ENCODE results near the gene NPHP1.
"Not testable (repeated sequence)": the region's sequence is repeated elsewhere in the genome, so short reads cannot be mapped to it uniquely, and the experiment has no call there.

NPHP1 gene

GRCh38 chr2:110116033-110116710 is 88.6 kb downstream of the NPHP1 start:
- Histone ChIP-seq H4K5ac (ENCODE audit: low read length) (no peak overlapping the region), H3K4me3 (ENCODE audit: low read length) (no peak overlapping the region), H3K4me1 (ENCODE audit: control insufficient read depth, low read depth, low read length) (peaks cover 4% of the 10 kb centered on the region), H3K4me2 (ENCODE audit: low read length) (peak overlapping the region; percentile 53), H3K79me2 (ENCODE audit: control insufficient read depth, insufficient read depth, low read length) (no peaks in the 10 kb centered on the region), H2BK5ac (ENCODE audit: low read length) (no peak overlapping the region), H4K8ac (ENCODE audit: low read depth, low read length) (no peak overlapping the region), H3K27me3 (ENCODE audit: insufficient read depth, low read length, poor library complexity) (peaks cover 2% of the 10 kb centered on the region), H3K36me3 (ENCODE audit: control insufficient read depth, insufficient read depth, low read length) (no peaks in the 10 kb centered on the region), H2BK120ac (ENCODE audit: low read depth, low read length) (no peak overlapping the region), H2BK15ac (replicated peaks; ENCODE audit: low read depth) (no peak overlapping the region), H3K79me1 (ENCODE audit: low read length) (no peaks in the 10 kb centered on the region), H2AK5ac (ENCODE audit: low read length) (no peak overlapping the region), H3K23ac (ENCODE audit: low read length) (peak overlapping the region; percentile 48), H3K27ac (ENCODE audit: low read depth, low read length) (no peak overlapping the region), H3K4ac (ENCODE audit: low read depth, low read length) (no peak overlapping the region), H3K18ac (ENCODE audit: low read length) (no peak overlapping the region), H3K9ac (ENCODE audit: low read length) (peak overlapping the region; percentile 28), H3K56ac (ENCODE audit: low read length) (peak overlapping the region; percentile 77)
- DNase-seq, result peak; percentile 69
- WGBS (ENCODE audit: extremely low coverage, insufficient coverage, low lambda C conversion rate), result no CpG with 5 or more reads among the region's 8 CpGs

- Histone ChIP-seq H3K4me2 (ENCODE audit: low read length) (peak within 1 kb of the TSS; percentile 53), H3K4ac (ENCODE audit: low read depth, low read length) (no peak within 1 kb of the TSS), H2BK15ac (replicated peaks; ENCODE audit: low read depth) (no peak within 1 kb of the TSS), H3K18ac (ENCODE audit: low read length) (no peak within 1 kb of the TSS), H3K4me1 (ENCODE audit: control insufficient read depth, low read depth, low read length) (peaks cover 4% of the 10 kb centered on the region), H2BK5ac (ENCODE audit: low read length) (no peak within 1 kb of the TSS), H4K5ac (ENCODE audit: low read length) (no peak within 1 kb of the TSS), H2AK5ac (ENCODE audit: low read length) (no peak within 1 kb of the TSS), H3K4me3 (ENCODE audit: low read length) (no peak within 1 kb of the TSS), H3K9ac (ENCODE audit: low read length) (peak within 1 kb of the TSS; percentile 38), H3K79me1 (ENCODE audit: low read length) (no peaks in the 10 kb centered on the region), H4K8ac (ENCODE audit: low read depth, low read length) (no peak within 1 kb of the TSS), H3K56ac (ENCODE audit: low read length) (peak within 1 kb of the TSS; percentile 77), H3K23ac (ENCODE audit: low read length) (peak within 1 kb of the TSS; percentile 48), H3K79me2 (ENCODE audit: control insufficient read depth, insufficient read depth, low read length) (no peaks in the 10 kb centered on the region), H2BK120ac (ENCODE audit: low read depth, low read length) (no peak within 1 kb of the TSS), H3K27ac (ENCODE audit: low read depth, low read length) (no peak within 1 kb of the TSS), H3K36me3 (ENCODE audit: control insufficient read depth, insufficient read depth, low read length) (no peaks in the 10 kb centered on the region), H3K27me3 (ENCODE audit: insufficient read depth, low read length, poor library complexity) (peaks cover 2% of the 10 kb centered on the region)
- DNase-seq, result peak; percentile 51
- no CpG with 5 or more reads among the region's 62 CpGs for WGBS (ENCODE audit: extremely low coverage, insufficient coverage, low lambda C conversion rate)
Measured at GRCh38 chr2:110115291-110116032, 89.4 kb downstream of the NPHP1 start, which contains the start of gene MALL. MALL (minus strand) TSS chr2:110115822; CDS start chr2:110115792, 30 bp downstream.

- no peak overlapping the region for H3K9ac ChIP-seq (ENCODE audit: low read length)
- no peak overlapping the region for H4K8ac ChIP-seq (ENCODE audit: low read depth, low read length)
- no peaks in the 10 kb centered on the region for H3K79me2 ChIP-seq (ENCODE audit: control insufficient read depth, insufficient read depth, low read length)
- no CpG with 5 or more reads among the region's 14 CpGs for WGBS (ENCODE audit: extremely low coverage, insufficient coverage, low lambda C conversion rate)
- H2AK5ac ChIP-seq (ENCODE audit: low read length), result no peak overlapping the region
- H4K5ac ChIP-seq (ENCODE audit: low read length), result no peak overlapping the region
- H3K4me2 ChIP-seq (ENCODE audit: low read length), result no peak overlapping the region
- H3K4me1 ChIP-seq (ENCODE audit: control insufficient read depth, low read depth, low read length), result peaks cover 4% of the 10 kb centered on the region
- H3K18ac ChIP-seq (ENCODE audit: low read length), result no peak overlapping the region
- no peaks in the 10 kb centered on the region for H3K36me3 ChIP-seq (ENCODE audit: control insufficient read depth, insufficient read depth, low read length)
- no peak overlapping the region for H3K4me3 ChIP-seq (ENCODE audit: low read length)
- no peak overlapping the region for H2BK5ac ChIP-seq (ENCODE audit: low read length)
- H3K79me1 ChIP-seq (ENCODE audit: low read length), result no peaks in the 10 kb centered on the region
- H3K27ac ChIP-seq (ENCODE audit: low read depth, low read length), result no peak overlapping the region
- no peak for DNase-seq
- H2BK120ac ChIP-seq (ENCODE audit: low read depth, low read length), result no peak overlapping the region
- H3K23ac ChIP-seq (ENCODE audit: low read length), result no peak overlapping the region
- H3K56ac ChIP-seq (ENCODE audit: low read length), result no peak overlapping the region
- no peak overlapping the region for H2BK15ac ChIP-seq (replicated peaks; ENCODE audit: low read depth)
- no peak overlapping the region for H3K4ac ChIP-seq (ENCODE audit: low read depth, low read length)
- H3K27me3 ChIP-seq (ENCODE audit: insufficient read depth, low read length, poor library complexity), result peaks cover 2% of the 10 kb centered on the region
Measured at GRCh38 chr2:110114831-110115255, 90.0 kb downstream of the NPHP1 start.

GRCh38 chr2:110113961-110114591 is 90.7 kb downstream of the NPHP1 start:
- H4K5ac ChIP-seq (ENCODE audit: low read length), result no peak overlapping the region
- no CpG with 5 or more reads among the region's 8 CpGs for WGBS (ENCODE audit: extremely low coverage, insufficient coverage, low lambda C conversion rate)
- H2AK5ac ChIP-seq (ENCODE audit: low read length), result no peak overlapping the region
- H3K56ac ChIP-seq (ENCODE audit: low read length), result no peak overlapping the region
- H3K4me3 ChIP-seq (ENCODE audit: low read length), result no peak overlapping the region
- no peak overlapping the region for H3K4me2 ChIP-seq (ENCODE audit: low read length)
- no peak overlapping the region for H2BK120ac ChIP-seq (ENCODE audit: low read depth, low read length)
- H3K23ac ChIP-seq (ENCODE audit: low read length), result no peak overlapping the region
- no peaks in the 10 kb centered on the region for H3K79me1 ChIP-seq (ENCODE audit: low read length)
- no peak overlapping the region for H4K8ac ChIP-seq (ENCODE audit: low read depth, low read length)
- no peaks in the 10 kb centered on the region for H3K79me2 ChIP-seq (ENCODE audit: control insufficient read depth, insufficient read depth, low read length)
- no peak overlapping the region for H2BK15ac ChIP-seq (replicated peaks; ENCODE audit: low read depth)
- no peak overlapping the region for H3K4ac ChIP-seq (ENCODE audit: low read depth, low read length)
- H3K36me3 ChIP-seq (ENCODE audit: control insufficient read depth, insufficient read depth, low read length), result no peaks in the 10 kb centered on the region
- H3K18ac ChIP-seq (ENCODE audit: low read length), result no peak overlapping the region
- no peak overlapping the region for H3K9ac ChIP-seq (ENCODE audit: low read length)
- H3K27me3 ChIP-seq (ENCODE audit: insufficient read depth, low read length, poor library complexity), result peaks cover 2% of the 10 kb centered on the region
- peaks cover 4% of the 10 kb centered on the region for H3K4me1 ChIP-seq (ENCODE audit: control insufficient read depth, low read depth, low read length)
- no peak overlapping the region for H3K27ac ChIP-seq (ENCODE audit: low read depth, low read length)
- H2BK5ac ChIP-seq (ENCODE audit: low read length), result no peak overlapping the region
- peak; percentile 45 for DNase-seq

GRCh38 chr2:110108291-110108690 is 96.5 kb downstream of the NPHP1 start:
- H3K23ac ChIP-seq (ENCODE audit: low read length); H3K79me2 ChIP-seq (ENCODE audit: control insufficient read depth, insufficient read depth, low read length); H3K27me3 ChIP-seq (ENCODE audit: insufficient read depth, low read length, poor library complexity); H3K4me2 ChIP-seq (ENCODE audit: low read length); H4K8ac ChIP-seq (ENCODE audit: low read depth, low read length); H3K18ac ChIP-seq (ENCODE audit: low read length); H3K36me3 ChIP-seq (ENCODE audit: control insufficient read depth, insufficient read depth, low read length); H2BK15ac ChIP-seq (replicated peaks; ENCODE audit: low read depth); H3K4me1 ChIP-seq (ENCODE audit: control insufficient read depth, low read depth, low read length); H2AK5ac ChIP-seq (ENCODE audit: low read length); H3K4me3 ChIP-seq (ENCODE audit: low read length); H3K79me1 ChIP-seq (ENCODE audit: low read length); H4K5ac ChIP-seq (ENCODE audit: low read length); H3K27ac ChIP-seq (ENCODE audit: low read depth, low read length); H3K9ac ChIP-seq (ENCODE audit: low read length); H2BK120ac ChIP-seq (ENCODE audit: low read depth, low read length); H3K56ac ChIP-seq (ENCODE audit: low read length); H2BK5ac ChIP-seq (ENCODE audit: low read length); DNase-seq; H3K4ac ChIP-seq (ENCODE audit: low read depth, low read length): not testable (repeated sequence)
- WGBS (ENCODE audit: extremely low coverage, insufficient coverage, low lambda C conversion rate), result no CpG with 5 or more reads among the region's 2 CpGs
